Breast epithelium (tissue), 4 donors: ENCODE measurements around the gene CRYBG2. TPM values are rescaled to one million over a fixed set of nuclear protein-coding genes. Genes with fewer than 3 reads are reported as not detected.
A peak's percentile ranks its signal among the peaks of the same experiment; 100 is the strongest.

Experiments
- DNase-seq, 2 donors: peaks; one replicate each; pipeline ENCODE4 v3.0.0-alpha.2; 2019; ENCODE audit warnings: low spot score in 2 of 2
- H3K27ac ChIP-seq, 2 donors: fragments of 200-600 bp; sonication (generic) in 1 of 2; one replicate each; pipeline ENCODE4 v1.5.1; 2016 to 2019; ENCODE audit warnings: mild to moderate bottlenecking in 1 of 2
- H3K27me3 ChIP-seq, 2 donors: fragments of 200-600 bp; sonication (generic) in 1 of 2; one replicate each; pipeline versions ENCODE4 v1.5.1 to v1.6.0; 2017 to 2019; ENCODE audit warnings: control low read depth in 1 of 2, mild to moderate bottlenecking in 1 of 2
- H3K36me3 ChIP-seq: fragments of 200-600 bp; one replicate; pipeline ENCODE4 v1.5.1; 2019
- H3K4me1 ChIP-seq, 2 donors: fragments of 200-600 bp; sonication (generic); one replicate each; pipeline ENCODE4 v1.5.1; 2016 to 2019; ENCODE audit warnings: control low read depth in 1 of 2
- H3K4me3 ChIP-seq, 3 donors: fragments of 200-600 bp; sonication (generic); 1 replicate in 2 of 3; 2 replicates in 1 of 3; pipeline ENCODE4 v1.5.1; 2016 to 2019; ENCODE audit warnings: mild to moderate bottlenecking in 3 of 3, moderate library complexity in 2 of 3
- H3K9me3 ChIP-seq, 2 donors: fragments of 200-600 bp; sonication (generic) in 1 of 2; one replicate each; pipeline ENCODE4 v1.5.1; 2016 to 2019; ENCODE audit warnings: control low read depth in 1 of 2
- POLR2A ChIP-seq: fragments of 450-650 bp; IDR thresholded peaks from one replicate; pipeline ENCODE4 v1.6.1; 2016; ENCODE audit warnings: antibody characterized with exemption, mild to moderate bottlenecking, moderate library complexity
- POLR2AphosphoS5 ChIP-seq, 3 donors: sonication (generic); formaldehyde crosslinking; IDR thresholded peaks; one replicate each; pipeline ENCODE4 v1.6.1; 2017; ENCODE audit warnings: antibody characterized with exemption in 3 of 3
- intact Hi-C: fragments of 100-400 bp; cut with DNase I; formaldehyde crosslinking; loops from one replicate; pipeline ENCODE4 v1.15.1; 2023; ENCODE audit warnings: low total_unique reads
- total RNA-seq, 3 donors: library from RNA; depleted of rRNA; stranded (reverse); fragments of >200 nt; gene quantifications; one replicate each; pipeline ENCODE4 v1.1.0, GENCODE V29; 2016
- TF ChIP-seq, protein P1 (sequence below), 3 donors: fragments of 450-650 bp; IDR thresholded peaks; one replicate each; pipeline ENCODE4 v1.5.1; 2016 to 2017; ENCODE audit warnings: antibody characterized with exemption in 3 of 3, mild to moderate bottlenecking in 3 of 3, moderate library complexity in 3 of 3

Gene CRYBG2
- total RNA-seq, 3 donors from 2014 or later, result 0.66 TPM; not detected in 2

DNA sequence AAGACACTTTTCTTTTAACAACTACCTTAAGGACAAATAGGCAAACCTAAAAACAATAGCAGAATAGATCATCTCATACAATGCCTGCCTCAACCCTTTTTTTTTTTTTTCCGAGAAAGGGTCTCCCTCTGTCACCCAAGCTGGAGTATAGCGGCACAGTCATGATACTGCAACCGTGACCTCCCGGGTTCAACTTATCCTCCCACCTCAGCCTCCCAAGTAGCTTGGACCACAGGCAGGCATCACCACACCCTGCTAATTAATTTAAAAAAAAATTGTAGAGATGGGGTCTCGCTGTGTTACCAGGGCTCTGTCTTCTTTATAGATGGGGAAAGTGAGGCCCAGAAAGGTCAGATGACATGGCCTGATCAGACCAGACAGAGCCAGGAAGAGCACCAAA, 66.1 kb downstream of the CRYBG2 start:
- Histone ChIP-seq H3K27me3 (no peaks in the 10 kb centered on the region), H3K27ac (peak overlapping the region in 1 of 2 donors; percentile 74), H3K4me1 (peaks cover 0 to 6% of the 10 kb centered on the region in 2 donors), H3K36me3 (no peaks in the 10 kb centered on the region), H3K4me3 (no peak overlapping the region), H3K9me3 (no peaks in the 10 kb centered on the region)
- no peak for DNase-seq
- TF ChIP-seq POLR2AphosphoS5 (IDR thresholded peaks at IDR 0.05) (no peak), POLR2A (no peak)
- TF ChIP-seq, protein P1, sequence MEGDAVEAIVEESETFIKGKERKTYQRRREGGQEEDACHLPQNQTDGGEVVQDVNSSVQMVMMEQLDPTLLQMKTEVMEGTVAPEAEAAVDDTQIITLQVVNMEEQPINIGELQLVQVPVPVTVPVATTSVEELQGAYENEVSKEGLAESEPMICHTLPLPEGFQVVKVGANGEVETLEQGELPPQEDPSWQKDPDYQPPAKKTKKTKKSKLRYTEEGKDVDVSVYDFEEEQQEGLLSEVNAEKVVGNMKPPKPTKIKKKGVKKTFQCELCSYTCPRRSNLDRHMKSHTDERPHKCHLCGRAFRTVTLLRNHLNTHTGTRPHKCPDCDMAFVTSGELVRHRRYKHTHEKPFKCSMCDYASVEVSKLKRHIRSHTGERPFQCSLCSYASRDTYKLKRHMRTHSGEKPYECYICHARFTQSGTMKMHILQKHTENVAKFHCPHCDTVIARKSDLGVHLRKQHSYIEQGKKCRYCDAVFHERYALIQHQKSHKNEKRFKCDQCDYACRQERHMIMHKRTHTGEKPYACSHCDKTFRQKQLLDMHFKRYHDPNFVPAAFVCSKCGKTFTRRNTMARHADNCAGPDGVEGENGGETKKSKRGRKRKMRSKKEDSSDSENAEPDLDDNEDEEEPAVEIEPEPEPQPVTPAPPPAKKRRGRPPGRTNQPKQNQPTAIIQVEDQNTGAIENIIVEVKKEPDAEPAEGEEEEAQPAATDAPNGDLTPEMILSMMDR (IDR thresholded peaks at IDR 0.05), result no peak
- intact Hi-C loops, result no loop called here

- intact Hi-C loops, result no loop called here
- Histone ChIP-seq H3K4me3 (no peak overlapping the region), H3K4me1 (peaks cover 0 to 6% of the 10 kb centered on the region in 2 donors), H3K27ac (peak overlapping the region; percentile 6 to 74), H3K9me3 (no peaks in the 10 kb centered on the region), H3K36me3 (no peaks in the 10 kb centered on the region), H3K27me3 (no peaks in the 10 kb centered on the region)
- TF ChIP-seq POLR2A, result no peak
- TF ChIP-seq POLR2AphosphoS5 (IDR thresholded peaks at IDR 0.05), result peak in 1 of 3 donors; percentile 39
- no peak for DNase-seq
Observed at GRCh38 chr1:26287033-26287711, 66.8 kb downstream of the CRYBG2 start.

DNA sequence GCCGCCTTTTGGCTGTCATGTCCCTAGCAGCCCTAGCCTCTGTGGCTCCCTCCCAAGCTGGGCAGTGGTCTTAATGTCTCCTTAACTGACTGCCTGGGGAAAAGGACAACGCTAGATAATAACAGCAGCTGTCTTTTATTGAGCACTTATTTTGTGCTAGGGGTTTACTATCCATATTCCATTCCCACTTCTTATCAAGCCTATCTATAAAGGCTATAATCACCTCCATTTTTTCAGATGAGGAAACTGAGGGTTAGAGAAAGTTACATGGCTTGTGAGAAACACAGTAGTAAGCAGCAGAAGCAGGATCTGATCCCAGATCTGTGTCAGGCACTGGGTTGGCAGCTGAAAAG, 67.9 kb downstream of the CRYBG2 start:
- Histone ChIP-seq H3K27ac (peak overlapping the region; percentile 6 to 82), H3K4me1 (peaks cover 0 to 6% of the 10 kb centered on the region in 2 donors), H3K27me3 (no peaks in the 10 kb centered on the region), H3K36me3 (no peaks in the 10 kb centered on the region), H3K4me3 (no peak overlapping the region), H3K9me3 (no peaks in the 10 kb centered on the region)
- intact Hi-C loops, result no loop called here
- no peak for TF ChIP-seq POLR2AphosphoS5 (IDR thresholded peaks at IDR 0.05)
- TF ChIP-seq, protein P1 (IDR thresholded peaks at IDR 0.05), result no peak
- no peak for TF ChIP-seq POLR2A
- no peak for DNase-seq

GRCh38 chr1:26285366-26286063, 68.4 kb downstream of the CRYBG2 start:
- no peaks in the 10 kb centered on the region for H3K36me3 ChIP-seq
- H3K27ac ChIP-seq, result peak overlapping the region; percentile 13 to 82
- H3K4me1 ChIP-seq, result peaks cover 0 to 6% of the 10 kb centered on the region in 2 donors
- intact Hi-C loops, result no loop called here
- TF ChIP-seq POLR2AphosphoS5 (IDR thresholded peaks at IDR 0.05), result no peak
- TF ChIP-seq, protein P1 (IDR thresholded peaks at IDR 0.05), result no peak
- no peak for TF ChIP-seq POLR2A
- no peaks in the 10 kb centered on the region for H3K27me3 ChIP-seq
- no peak for DNase-seq
- H3K4me3 ChIP-seq, result no peak overlapping the region
- H3K9me3 ChIP-seq, result no peaks in the 10 kb centered on the region

GRCh38 chr1:26284597-26285347, 69.2 kb downstream of the CRYBG2 start:
- intact Hi-C loops, result no loop called here
- no peaks in the 10 kb centered on the region for H3K27me3 ChIP-seq
- peak in 1 of 2 donors; percentile 78 for DNase-seq
- no peak overlapping the region for H3K4me3 ChIP-seq
- H3K36me3 ChIP-seq, result no peaks in the 10 kb centered on the region
- no peaks in the 10 kb centered on the region for H3K9me3 ChIP-seq
- TF ChIP-seq POLR2AphosphoS5 (IDR thresholded peaks at IDR 0.05) (peak in 1 of 3 donors; percentile 27), POLR2A (no peak)
- TF ChIP-seq, protein P1 (IDR thresholded peaks at IDR 0.05), result peak in 2 of 3 donors; percentile 39 to 51
- peak overlapping the region; percentile 40 to 82 for H3K27ac ChIP-seq
- H3K4me1 ChIP-seq, result peaks cover 0 to 6% of the 10 kb centered on the region in 2 donors
